Gastroesophageal sphincter (tissue), 3 donors: ENCODE measurements around the gene HOXC10.

Experiments
- POLR2A ChIP-seq, 2 donors: fragments of 450-650 bp; IDR thresholded peaks; one replicate each; pipeline ENCODE4 v1.6.1; 2017; ENCODE audit warnings: antibody characterized with exemption in 2 of 2, mild to moderate bottlenecking in 2 of 2, moderate library complexity in 1 of 2
- POLR2AphosphoS5 ChIP-seq: sonication (generic); formaldehyde crosslinking; IDR thresholded peaks from one replicate; pipeline ENCODE4 v1.6.1; 2017; ENCODE audit warnings: antibody characterized with exemption
- TF ChIP-seq, protein P1 (sequence below), 4 experiments: fragments of 200-600 bp in 2 of 4; fragments of 450-650 bp in 2 of 4; sonication (generic) in 1 of 4; IDR thresholded peaks; one replicate each; pipeline ENCODE4 v1.5.1; 2017 to 2019; ENCODE audit warnings: antibody characterized with exemption in 4 of 4, mild to moderate bottlenecking in 2 of 4, moderate library complexity in 2 of 4

DNA sequence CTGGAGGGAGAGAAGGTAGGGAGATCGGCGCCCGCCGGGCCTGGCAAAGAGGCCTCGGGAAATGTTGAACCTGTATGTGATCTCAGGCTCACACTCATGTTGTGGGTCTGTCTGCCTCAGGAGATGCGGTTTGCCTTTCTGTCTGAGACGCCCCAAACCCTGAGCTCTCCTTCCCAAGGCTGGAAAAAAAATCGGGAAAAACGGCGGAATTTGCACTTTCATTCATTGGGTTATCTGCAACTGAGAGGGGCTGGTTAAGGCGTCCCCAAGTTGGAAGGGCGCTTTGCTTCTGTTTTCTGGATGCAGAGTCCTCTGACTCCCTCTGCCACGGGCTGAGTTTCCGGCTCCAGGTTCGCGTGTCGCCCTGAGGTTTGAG lies 10.0 kb downstream of the HOXC10 start:
- TF ChIP-seq, protein P1, sequence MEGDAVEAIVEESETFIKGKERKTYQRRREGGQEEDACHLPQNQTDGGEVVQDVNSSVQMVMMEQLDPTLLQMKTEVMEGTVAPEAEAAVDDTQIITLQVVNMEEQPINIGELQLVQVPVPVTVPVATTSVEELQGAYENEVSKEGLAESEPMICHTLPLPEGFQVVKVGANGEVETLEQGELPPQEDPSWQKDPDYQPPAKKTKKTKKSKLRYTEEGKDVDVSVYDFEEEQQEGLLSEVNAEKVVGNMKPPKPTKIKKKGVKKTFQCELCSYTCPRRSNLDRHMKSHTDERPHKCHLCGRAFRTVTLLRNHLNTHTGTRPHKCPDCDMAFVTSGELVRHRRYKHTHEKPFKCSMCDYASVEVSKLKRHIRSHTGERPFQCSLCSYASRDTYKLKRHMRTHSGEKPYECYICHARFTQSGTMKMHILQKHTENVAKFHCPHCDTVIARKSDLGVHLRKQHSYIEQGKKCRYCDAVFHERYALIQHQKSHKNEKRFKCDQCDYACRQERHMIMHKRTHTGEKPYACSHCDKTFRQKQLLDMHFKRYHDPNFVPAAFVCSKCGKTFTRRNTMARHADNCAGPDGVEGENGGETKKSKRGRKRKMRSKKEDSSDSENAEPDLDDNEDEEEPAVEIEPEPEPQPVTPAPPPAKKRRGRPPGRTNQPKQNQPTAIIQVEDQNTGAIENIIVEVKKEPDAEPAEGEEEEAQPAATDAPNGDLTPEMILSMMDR (IDR thresholded peaks at IDR 0.05), result no peak
- TF ChIP-seq POLR2A (IDR thresholded peaks at IDR 0.05), result no peak
- TF ChIP-seq POLR2AphosphoS5, result no peak
